HG03066 (cell line): ENCODE measurements around the gene GMDS.

ENCODE experiments used
- ATAC-seq: cut with Tn5 transposase; IDR thresholded peaks from one replicate; pipeline ENCODE4 v1.9.1; 2021; ENCODE audit warnings: low read depth; ENCODE audit not compliant: unreplicated experiment

Gene GMDS

GRCh38 chr6:1821513-1822183 lies 423.8 kb downstream of the GMDS start:
- ATAC-seq, result no peak

- ATAC-seq, result no peak
Measured at GRCh38 chr6:1821164-1821512, 424.3 kb downstream of the GMDS start.

GRCh38 chr6:1820714-1821113 lies 424.7 kb downstream of the GMDS start:
- ATAC-seq, result no peak

- no peak for ATAC-seq
Measured at GRCh38 chr6:1820165-1820564, 425.2 kb downstream of the GMDS start.

GRCh38 chr6:1819007-1819406 lies 426.4 kb downstream of the GMDS start:
- no peak for ATAC-seq

- no peak for ATAC-seq
Measured at GRCh38 chr6:1817033-1817761, 428.2 kb downstream of the GMDS start.

- ATAC-seq, result no peak
Measured at GRCh38 chr6:1815827-1816452, 429.5 kb downstream of the GMDS start.

GRCh38 chr6:1814279-1814678 lies 431.1 kb downstream of the GMDS start:
- ATAC-seq, result no peak

- ATAC-seq, result no peak
Measured at GRCh38 chr6:1812487-1812886, 432.9 kb downstream of the GMDS start.

- ATAC-seq, result no peak
Measured at GRCh38 chr6:1812034-1812433, 433.4 kb downstream of the GMDS start.

GRCh38 chr6:1810880-1811279 lies 434.5 kb downstream of the GMDS start:
- ATAC-seq, result no peak

GRCh38 chr6:1809291-1809988 lies 436.0 kb downstream of the GMDS start:
- ATAC-seq, result no peak

GRCh38 chr6:1806935-1807334 lies 438.5 kb downstream of the GMDS start:
- ATAC-seq, result no peak

- no peak for ATAC-seq
Measured at GRCh38 chr6:1802491-1803395, 442.7 kb downstream of the GMDS start.

- ATAC-seq, result no peak
Measured at GRCh38 chr6:1801401-1801800, 444.0 kb downstream of the GMDS start.

- ATAC-seq, result no peak
Measured at GRCh38 chr6:1800845-1801244, 444.6 kb downstream of the GMDS start.

GRCh38 chr6:1798965-1799325 lies 446.5 kb downstream of the GMDS start:
- no peak for ATAC-seq

GRCh38 chr6:1798303-1798964 lies 447.0 kb downstream of the GMDS start:
- no peak for ATAC-seq

GRCh38 chr6:1797801-1798200 lies 447.6 kb downstream of the GMDS start:
- no peak for ATAC-seq
